Measurements from ENCODE around the gene C21orf58. TPM values are rescaled to one million over a fixed set of nuclear protein-coding genes. Genes with fewer than 3 reads are reported as not detected.
A peak's percentile ranks its signal among the peaks of the same experiment; 100 is the strongest.

C21orf58 gene
- total and polyA plus RNA-seq, 2 donors from 2014 or later, result 0.67 to 2.7 TPM

GRCh38 chr21:46287541-46287940 is 36.1 kb downstream of the C21orf58 start:
- intact Hi-C loops (cut with DNase I), result no loop called here
- Histone ChIP-seq H3K27me3 (ENCODE audit: control insufficient read depth, insufficient read depth, low read length) (no peaks in the 10 kb centered on the region), H3K27ac (ENCODE audit: low read depth in 2 of 2, low read length in 2 of 2) (no peak overlapping the region), H3K9me3 (ENCODE audit: control insufficient read depth in 2 of 3, insufficient read depth in 1 of 3, low read length in 3 of 3) (no peaks in the 10 kb centered on the region), H3K4me1 (ENCODE audit: control insufficient read depth in 2 of 3, insufficient read depth in 2 of 3, low read depth in 1 of 3, low read length in 3 of 3) (peaks cover 4 to 21% (median 21%) of the 10 kb centered on the region in 3 donors), H3K4me3 (ENCODE audit: low read length in 3 of 3) (no peak overlapping the region), H3K36me3 (ENCODE audit: control insufficient read depth in 2 of 3, insufficient read depth in 3 of 3, low read length in 3 of 3) (peaks cover 7 to 13% (median 12%) of the 10 kb centered on the region in 3 donors), H3K9ac (ENCODE audit: low read length in 3 of 3) (no peak overlapping the region)
- FAIRE-seq, result no peak
- no peak for TF ChIP-seq CTCF (IDR thresholded peaks at IDR 0.05; ENCODE audit: borderline replicate concordance, extremely low read depth, insufficient read depth)
- no peak for DNase-seq

- intact Hi-C loops (cut with DNase I), result no loop called here
- DNase-seq (no peak), FAIRE-seq (no peak)
- Histone ChIP-seq H3K4me3 (ENCODE audit: low read length in 3 of 3) (peak overlapping the region; percentile 53 to 98 (median 74)), H3K36me3 (ENCODE audit: control insufficient read depth in 2 of 3, insufficient read depth in 3 of 3, low read length in 3 of 3) (peaks cover 2 to 12% (median 8%) of the 10 kb centered on the region in 3 donors), H3K27ac (ENCODE audit: low read depth in 2 of 2, low read length in 2 of 2) (peak overlapping the region; percentile 79 to 90), H3K9ac (ENCODE audit: low read length in 3 of 3) (peak overlapping the region; percentile 0 to 85 (median 69)), H3K9me3 (ENCODE audit: control insufficient read depth in 2 of 3, insufficient read depth in 1 of 3, low read length in 3 of 3) (no peaks in the 10 kb centered on the region), H3K4me1 (ENCODE audit: control insufficient read depth in 2 of 3, insufficient read depth in 2 of 3, low read depth in 1 of 3, low read length in 3 of 3) (peaks cover 4 to 23% (median 21%) of the 10 kb centered on the region in 3 donors), H3K27me3 (ENCODE audit: control insufficient read depth, insufficient read depth, low read length) (no peaks in the 10 kb centered on the region)
- TF ChIP-seq CTCF (IDR thresholded peaks at IDR 0.05; ENCODE audit: borderline replicate concordance, extremely low read depth, insufficient read depth), result no peak
Observed at GRCh38 chr21:46286648-46287002, 37.0 kb downstream of the C21orf58 start.

- H3K27me3 ChIP-seq (ENCODE audit: control insufficient read depth, insufficient read depth, low read length), result no peaks in the 10 kb centered on the region
- peak within 1 kb of the TSS; percentile 69 to 96 (median 85) for H3K9ac ChIP-seq (ENCODE audit: low read length in 3 of 3)
- peaks cover 2 to 6% (median 5%) of the 10 kb centered on the region in 3 donors for H3K36me3 ChIP-seq (ENCODE audit: control insufficient read depth in 2 of 3, insufficient read depth in 3 of 3, low read length in 3 of 3)
- FAIRE-seq (no peak), DNase-seq (peak; percentile 93 to 97 (median 96))
- peak within 1 kb of the TSS; percentile 79 to 90 for H3K27ac ChIP-seq (ENCODE audit: low read depth in 2 of 2, low read length in 2 of 2)
- H3K4me3 ChIP-seq (ENCODE audit: low read length in 3 of 3), result peak within 1 kb of the TSS; percentile 74 to 98 (median 80)
- H3K9me3 ChIP-seq (ENCODE audit: control insufficient read depth in 2 of 3, insufficient read depth in 1 of 3, low read length in 3 of 3), result no peaks in the 10 kb centered on the region
- H3K4me1 ChIP-seq (ENCODE audit: control insufficient read depth in 2 of 3, insufficient read depth in 2 of 3, low read depth in 1 of 3, low read length in 3 of 3), result peaks cover 4 to 23% (median 21%) of the 10 kb centered on the region in 3 donors
- peak; percentile 41 for TF ChIP-seq CTCF (IDR thresholded peaks at IDR 0.05; ENCODE audit: borderline replicate concordance, extremely low read depth, insufficient read depth)
- intact Hi-C loops (cut with DNase I), result no loop called here
Observed at GRCh38 chr21:46285761-46286647, 37.7 kb downstream of the C21orf58 start, which contains the start of gene YBEY. Gene YBEY (plus strand): TSS chr21:46286342. CDS start chr21:46286914, 572 bp downstream.

Data from kidney (tissue), 14 donors.